GM21786 (cell line): ENCODE data around the gene PRSS23.
"Not testable (repeated sequence)": the region's sequence is repeated elsewhere in the genome, so short reads cannot be mapped to it uniquely, and the experiment has no call there.

Source experiments
- ATAC-seq: cut with Tn5 transposase; IDR thresholded peaks from one replicate; pipeline ENCODE4 v1.9.1; 2021; ENCODE audit not compliant: unreplicated experiment

Gene PRSS23

DNA sequence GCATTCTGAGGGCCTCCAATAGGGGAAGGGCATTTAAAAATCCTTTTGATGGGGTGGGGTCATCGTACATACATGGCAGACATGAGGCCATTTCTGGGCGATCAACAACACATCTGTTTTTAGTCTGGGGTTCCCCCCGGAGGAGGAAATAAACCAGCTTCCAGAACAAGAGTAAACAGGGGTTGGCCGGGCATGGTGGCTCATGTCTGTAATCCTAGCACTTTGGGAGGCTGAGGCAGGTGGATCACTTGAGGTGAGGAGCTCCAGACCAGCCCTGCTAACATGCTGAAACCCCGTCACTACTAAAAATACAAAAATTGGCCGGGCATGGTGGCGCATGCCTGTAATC, 12.0 kb downstream of the PRSS23 start:
- no peak for ATAC-seq

- ATAC-seq: no peak
Observed at GRCh38 chr11:86812981-86813380, 12.6 kb downstream of the PRSS23 start.

GRCh38 chr11:86814775-86815174, 14.4 kb downstream of the PRSS23 start:
- no peak for ATAC-seq

- no peak for ATAC-seq
Observed at GRCh38 chr11:86815726-86816125, 15.4 kb downstream of the PRSS23 start.

GRCh38 chr11:86816251-86816726, 15.9 kb downstream of the PRSS23 start:
- ATAC-seq: no peak

- no peak for ATAC-seq
Observed at GRCh38 chr11:86818462-86819192, 18.3 kb downstream of the PRSS23 start.

- not testable (repeated sequence) for ATAC-seq
Observed at GRCh38 chr11:86824139-86824538, 23.8 kb downstream of the PRSS23 start.

- not testable (repeated sequence) for ATAC-seq
Observed at GRCh38 chr11:86834376-86834775, 34.0 kb downstream of the PRSS23 start.

DNA sequence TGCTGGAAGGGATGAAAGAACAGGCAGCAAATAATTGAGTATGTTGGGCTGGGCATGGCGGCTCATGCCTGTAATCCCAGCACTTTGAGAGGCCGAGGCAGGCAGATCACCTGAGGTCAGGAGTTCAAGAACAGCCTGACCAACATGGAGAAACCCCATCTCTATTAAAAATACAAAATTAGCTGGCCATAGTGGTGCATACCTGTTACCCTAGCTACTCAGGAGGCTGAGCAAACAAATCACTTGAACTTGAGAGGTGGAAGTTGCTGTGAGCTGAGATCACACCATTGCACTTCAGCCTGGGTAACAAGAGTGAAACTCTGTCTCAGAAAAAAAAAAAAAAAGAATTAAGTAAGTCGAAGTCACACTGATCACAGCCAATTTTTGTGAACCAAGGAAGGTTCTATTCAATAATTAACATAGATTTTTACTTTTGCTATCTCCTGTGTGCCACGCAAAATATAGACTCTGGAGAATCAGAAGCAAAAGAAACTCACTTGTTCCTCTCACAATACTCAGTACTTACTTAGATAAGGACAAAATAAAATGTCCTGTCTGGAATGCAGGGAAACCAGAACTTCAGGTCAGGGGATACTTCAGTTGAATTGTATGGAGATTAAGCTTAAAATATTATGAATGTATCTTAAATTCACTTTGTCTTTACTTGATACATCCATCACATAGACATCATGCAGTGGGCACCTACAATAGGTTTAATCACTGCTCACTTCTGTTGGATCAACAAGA, 44.6 kb downstream of the PRSS23 start:
- not testable (repeated sequence) for ATAC-seq

- ATAC-seq: no peak
Observed at GRCh38 chr11:86848132-86848531, 47.8 kb downstream of the PRSS23 start.

DNA sequence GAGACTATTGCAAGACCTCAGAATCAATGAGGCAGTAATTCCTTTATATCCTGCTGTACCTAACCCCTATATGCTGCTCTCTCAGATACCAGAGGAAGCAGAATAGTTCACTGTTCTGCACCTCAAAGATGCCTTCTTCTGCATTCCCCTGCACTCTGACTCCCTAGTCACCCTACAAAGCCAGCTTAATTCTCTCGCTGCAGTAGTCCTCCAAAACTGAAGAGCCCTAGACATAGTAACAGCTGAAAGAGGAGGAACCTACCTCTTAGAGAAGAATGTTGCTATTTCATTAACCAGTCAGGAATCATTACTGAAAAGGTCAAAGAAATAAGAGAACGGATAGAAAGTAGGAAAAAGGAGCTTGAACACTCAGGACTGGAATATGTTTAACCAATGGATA, 49.3 kb downstream of the PRSS23 start:
- no peak for ATAC-seq
